Right forelimb (tissue), 1 donor: Measurements from ENCODE around the gene LMAN2.

Experiments
- DNase-seq: peaks from one replicate; pipeline ENCODE4 v3.0.0-alpha.2; 2018

The LMAN2 gene

GRCh38 chr5:177303925-177304391 lies 47.5 kb downstream of the LMAN2 start:
- DNase-seq: no peak

- DNase-seq: peak; percentile 92
These were observed 48.1 kb downstream of the LMAN2 start, which contains the start of the genes PRELID1 and RAB24 for GRCh38 chr5:177303121-177303924. TSS of gene PRELID1 (plus strand) at chr5:177303799. CDS start at chr5:177303986, 187 bp downstream. TSS of gene RAB24 (minus strand) at chr5:177303719. CDS start at chr5:177303288, 431 bp downstream.

- no peak for DNase-seq
These were observed 48.9 kb downstream of the LMAN2 start for GRCh38 chr5:177302354-177303110.

- no peak for DNase-seq
These were observed 49.8 kb downstream of the LMAN2 start for GRCh38 chr5:177301503-177302165.

- no peak for DNase-seq
These were observed 50.5 kb downstream of the LMAN2 start for GRCh38 chr5:177300951-177301350.

- DNase-seq: no peak
These were observed 51.1 kb downstream of the LMAN2 start for GRCh38 chr5:177300236-177300880.

GRCh38 chr5:177299697-177300096 lies 51.8 kb downstream of the LMAN2 start:
- DNase-seq: no peak

GRCh38 chr5:177297922-177298321 lies 53.5 kb downstream of the LMAN2 start:
- no peak for DNase-seq

- DNase-seq: no peak
These were observed 54.9 kb downstream of the LMAN2 start for GRCh38 chr5:177296581-177296980.

- DNase-seq: no peak
These were observed 55.5 kb downstream of the LMAN2 start for GRCh38 chr5:177295924-177296323.

GRCh38 chr5:177294632-177295031 lies 56.8 kb downstream of the LMAN2 start:
- DNase-seq: no peak

GRCh38 chr5:177293819-177294581 lies 57.5 kb downstream of the LMAN2 start:
- DNase-seq: no peak

GRCh38 chr5:177291735-177292134 lies 59.7 kb downstream of the LMAN2 start:
- no peak for DNase-seq

- no peak for DNase-seq
These were observed 60.5 kb downstream of the LMAN2 start for GRCh38 chr5:177290816-177291596.

GRCh38 chr5:177288191-177288590 lies 63.3 kb downstream of the LMAN2 start:
- no peak for DNase-seq
